HepG2 (cell line): ENCODE measurements around the gene RASSF7. TPM values are rescaled to one million over a fixed set of nuclear protein-coding genes. Genes with fewer than 3 reads are reported as not detected.

Source experiments
- ELF1 ChIP-seq: sonication (generic); formaldehyde crosslinking; IDR thresholded peaks from 2 replicates; pipeline ENCODE4 v1.4.0; 2020; ENCODE audit warnings: missing genetic modification reagents
- HNF1A ChIP-seq, 2 experiments: sonication (generic) in 1 of 2; formaldehyde crosslinking in 1 of 2; IDR thresholded peaks; 2 replicates each; pipeline versions ENCODE4 v1.4.0 to v1.6.1; 2016 to 2020; ENCODE audit warnings: borderline replicate concordance in 1 of 2, low read depth in 1 of 2, mild to moderate bottlenecking in 1 of 2, missing genetic modification reagents in 1 of 2
- KDM5B ChIP-seq: sonication (generic); formaldehyde crosslinking; IDR thresholded peaks from 2 replicates; pipeline ENCODE4 v1.4.0; 2020; ENCODE audit warnings: missing genetic modification reagents, mild to moderate bottlenecking, borderline replicate concordance
- KLF6 ChIP-seq: IDR thresholded peaks from 2 replicates; pipeline ENCODE4 v1.8.0; 2016; ENCODE audit warnings: missing biosample characterization, missing genetic modification reagents
- MAF1 ChIP-seq: sonication (generic); formaldehyde crosslinking; IDR thresholded peaks from 2 replicates; pipeline ENCODE4 v1.5.0; 2020; ENCODE audit warnings: missing genetic modification reagents, borderline replicate concordance
- MTA1 ChIP-seq: sonication (generic); formaldehyde crosslinking; IDR thresholded peaks from 2 replicates; pipeline ENCODE4 v1.4.0; 2020; ENCODE audit warnings: missing genetic modification reagents, mild to moderate bottlenecking, borderline replicate concordance
- SMARCC2 ChIP-seq: fragments of 450-650 bp; IDR thresholded peaks from 2 replicates; pipeline ENCODE4 v1.6.1; 2017; ENCODE audit warnings: antibody characterized with exemption, mild to moderate bottlenecking
- TARDBP ChIP-seq: sonication (generic); formaldehyde crosslinking; IDR thresholded peaks from 2 replicates; pipeline ENCODE4 v1.8.0; 2022; ENCODE audit warnings: mild to moderate bottlenecking, missing genetic modification reagents
- TOE1 ChIP-seq: sonication (generic); formaldehyde crosslinking; IDR thresholded peaks from 2 replicates; pipeline ENCODE4 v1.4.0; 2020; ENCODE audit warnings: mild to moderate bottlenecking, missing genetic modification reagents
- ZFX ChIP-seq: sonication (generic); formaldehyde crosslinking; IDR thresholded peaks from 2 replicates; pipeline ENCODE4 v1.4.0; 2020; ENCODE audit warnings: mild to moderate bottlenecking, low read depth, missing genetic modification reagents, moderate library complexity
- ZMYM4 ChIP-seq: sonication (generic); formaldehyde crosslinking; IDR thresholded peaks from 2 replicates; pipeline ENCODE4 v1.8.1; 2023; ENCODE audit warnings: mild to moderate bottlenecking, missing genetic modification reagents
- ZNF225 ChIP-seq: sonication (generic); formaldehyde crosslinking; IDR thresholded peaks from 2 replicates; pipeline ENCODE4 v1.4.0; 2020; ENCODE audit warnings: mild to moderate bottlenecking, missing genetic modification reagents
- polyA plus RNA-seq, 8 experiments: library from polyadenylated mRNA; depleted of rRNA in 3 of 8; stranded (reverse) in 7 of 8; unstranded in 1 of 8; fragments of >200 nt; fragmentation: Illumina TruSeq in 4 of 8; extraction: Trizol in 4 of 8; gene quantifications; 2 replicates each; pipeline versions ENCODE4 v1.2.1 to v1.2.3, GENCODE V29; 2011 to 2016; ENCODE audit warnings: low read depth in 4 of 8, missing spikeins in 1 of 8, mixed read lengths in 1 of 8; ENCODE audit not compliant: insufficient read depth in 1 of 8
- total RNA-seq, 5 experiments: library from RNA; depleted of rRNA; stranded (reverse); fragments of >200 nt; fragmentation: Illumina TruSeq; extraction: Trizol; gene quantifications; 2 replicates each; pipeline ENCODE4 v1.2.3, GENCODE V29; 2016; ENCODE audit warnings: low read depth in 1 of 5
- TF ChIP-seq, protein P1 (sequence below): sonication (generic); formaldehyde crosslinking; IDR thresholded peaks from 2 replicates; pipeline ENCODE4 v1.4.0; 2020; ENCODE audit warnings: missing genetic modification reagents
- TF ChIP-seq, protein P2 (sequence below): IDR thresholded peaks from 2 replicates; pipeline ENCODE4 v1.6.1; 2016
- TF ChIP-seq, protein P3 (sequence below): sonication (generic); formaldehyde crosslinking; IDR thresholded peaks from 2 replicates; pipeline ENCODE4 v1.5.0; 2020; ENCODE audit warnings: missing genetic modification reagents
- TF ChIP-seq, protein P4 (sequence below): sonication (generic); IDR thresholded peaks from 2 replicates; pipeline ENCODE4 v1.6.1; 2016; ENCODE audit warnings: low read depth, borderline replicate concordance
- TF ChIP-seq, protein P5 (sequence below): sonication (generic); formaldehyde crosslinking; IDR thresholded peaks from 2 replicates; pipeline ENCODE4 v1.5.1; 2020; ENCODE audit warnings: missing genetic modification reagents, mild to moderate bottlenecking, borderline replicate concordance

The RASSF7 gene
- total and polyA plus RNA-seq, 2 of the 13 experiments (the other 11 are each of a cell fraction or from before 2014, with no cell fraction given) = 20.2 to 28.6 TPM

GRCh38 chr11:535519-536454, 25.0 kb upstream of the RASSF7 start, which contains the start of gene HRAS (continued):
- TF ChIP-seq, protein P1, sequence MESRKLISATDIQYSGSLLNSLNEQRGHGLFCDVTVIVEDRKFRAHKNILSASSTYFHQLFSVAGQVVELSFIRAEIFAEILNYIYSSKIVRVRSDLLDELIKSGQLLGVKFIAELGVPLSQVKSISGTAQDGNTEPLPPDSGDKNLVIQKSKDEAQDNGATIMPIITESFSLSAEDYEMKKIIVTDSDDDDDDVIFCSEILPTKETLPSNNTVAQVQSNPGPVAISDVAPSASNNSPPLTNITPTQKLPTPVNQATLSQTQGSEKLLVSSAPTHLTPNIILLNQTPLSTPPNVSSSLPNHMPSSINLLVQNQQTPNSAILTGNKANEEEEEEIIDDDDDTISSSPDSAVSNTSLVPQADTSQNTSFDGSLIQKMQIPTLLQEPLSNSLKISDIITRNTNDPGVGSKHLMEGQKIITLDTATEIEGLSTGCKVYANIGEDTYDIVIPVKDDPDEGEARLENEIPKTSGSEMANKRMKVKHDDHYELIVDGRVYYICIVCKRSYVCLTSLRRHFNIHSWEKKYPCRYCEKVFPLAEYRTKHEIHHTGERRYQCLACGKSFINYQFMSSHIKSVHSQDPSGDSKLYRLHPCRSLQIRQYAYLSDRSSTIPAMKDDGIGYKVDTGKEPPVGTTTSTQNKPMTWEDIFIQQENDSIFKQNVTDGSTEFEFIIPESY (CRISPR knock-in tag) = no peak
- TF ChIP-seq TARDBP (CRISPR knock-in tag) (no peak), MTA1 (CRISPR knock-in tag) (peak; percentile 70; the same call in 1 of the 2 replicates), HNF1A (IDR thresholded peaks at IDR 0.05; ENCODE audit: low read depth) (no peak), HNF1A (CRISPR knock-in tag; IDR thresholded peaks at IDR 0.05; ENCODE audit: borderline replicate concordance) (no peak), KLF6 (CRISPR knock-in tag) (no peak), MAF1 (no peak), TOE1 (no peak), ZMYM4 (CRISPR knock-in tag) (peak; percentile 25; the same call in 1 of the 2 replicates), ELF1 (CRISPR knock-in tag) (peak; percentile 82), SMARCC2 (no peak), ZFX (CRISPR knock-in tag) (peak; percentile 89), KDM5B (CRISPR knock-in tag) (peak; percentile 79), ZNF225 (CRISPR knock-in tag) (no peak)
- TF ChIP-seq, protein P2, sequence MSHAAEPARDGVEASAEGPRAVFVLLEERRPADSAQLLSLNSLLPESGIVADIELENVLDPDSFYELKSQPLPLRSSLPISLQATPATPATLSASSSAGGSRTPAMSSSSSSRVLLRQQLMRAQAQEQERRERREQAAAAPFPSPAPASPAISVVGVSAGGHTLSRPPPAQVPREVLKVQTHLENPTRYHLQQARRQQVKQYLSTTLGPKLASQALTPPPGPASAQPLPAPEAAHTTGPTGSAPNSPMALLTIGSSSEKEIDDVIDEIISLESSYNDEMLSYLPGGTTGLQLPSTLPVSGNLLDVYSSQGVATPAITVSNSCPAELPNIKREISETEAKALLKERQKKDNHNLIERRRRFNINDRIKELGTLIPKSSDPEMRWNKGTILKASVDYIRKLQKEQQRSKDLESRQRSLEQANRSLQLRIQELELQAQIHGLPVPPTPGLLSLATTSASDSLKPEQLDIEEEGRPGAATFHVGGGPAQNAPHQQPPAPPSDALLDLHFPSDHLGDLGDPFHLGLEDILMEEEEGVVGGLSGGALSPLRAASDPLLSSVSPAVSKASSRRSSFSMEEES (CRISPR knock-in tag) = 0 out of 2 replicates have a peak, but pooled peaks have one; percentile 23
- TF ChIP-seq, protein P3, sequence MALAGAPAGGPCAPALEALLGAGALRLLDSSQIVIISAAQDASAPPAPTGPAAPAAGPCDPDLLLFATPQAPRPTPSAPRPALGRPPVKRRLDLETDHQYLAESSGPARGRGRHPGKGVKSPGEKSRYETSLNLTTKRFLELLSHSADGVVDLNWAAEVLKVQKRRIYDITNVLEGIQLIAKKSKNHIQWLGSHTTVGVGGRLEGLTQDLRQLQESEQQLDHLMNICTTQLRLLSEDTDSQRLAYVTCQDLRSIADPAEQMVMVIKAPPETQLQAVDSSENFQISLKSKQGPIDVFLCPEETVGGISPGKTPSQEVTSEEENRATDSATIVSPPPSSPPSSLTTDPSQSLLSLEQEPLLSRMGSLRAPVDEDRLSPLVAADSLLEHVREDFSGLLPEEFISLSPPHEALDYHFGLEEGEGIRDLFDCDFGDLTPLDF (CRISPR knock-in tag) = peak; percentile 63
- TF ChIP-seq, protein P4, sequence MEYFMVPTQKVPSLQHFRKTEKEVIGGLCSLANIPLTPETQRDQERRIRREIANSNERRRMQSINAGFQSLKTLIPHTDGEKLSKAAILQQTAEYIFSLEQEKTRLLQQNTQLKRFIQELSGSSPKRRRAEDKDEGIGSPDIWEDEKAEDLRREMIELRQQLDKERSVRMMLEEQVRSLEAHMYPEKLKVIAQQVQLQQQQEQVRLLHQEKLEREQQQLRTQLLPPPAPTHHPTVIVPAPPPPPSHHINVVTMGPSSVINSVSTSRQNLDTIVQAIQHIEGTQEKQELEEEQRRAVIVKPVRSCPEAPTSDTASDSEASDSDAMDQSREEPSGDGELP = no peak
- TF ChIP-seq, protein P5, sequence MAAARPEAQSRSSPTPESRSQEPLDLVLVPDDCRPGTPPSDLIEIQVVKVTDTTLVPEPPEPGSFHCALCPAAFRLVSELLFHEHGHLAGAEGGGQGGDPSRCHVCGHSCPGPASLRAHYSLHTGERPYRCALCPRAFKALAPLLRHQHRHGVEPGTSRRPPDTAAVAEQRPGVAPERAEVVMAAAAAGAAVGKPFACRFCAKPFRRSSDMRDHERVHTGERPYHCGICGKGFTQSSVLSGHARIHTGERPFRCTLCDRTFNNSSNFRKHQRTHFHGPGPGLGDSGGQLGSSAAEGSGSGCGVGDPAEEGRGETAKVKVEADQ = peak; percentile 20; the same call in 1 of the 2 replicates
